Vagina (tissue), 2 donors: ENCODE measurements around the gene SIPA1.

ENCODE experiments used
- POLR2A ChIP-seq, 2 donors: fragments of 450-650 bp; IDR thresholded peaks; one replicate each; pipeline ENCODE4 v1.6.1; 2017; ENCODE audit warnings: antibody characterized with exemption in 2 of 2, mild to moderate bottlenecking in 2 of 2, moderate library complexity in 2 of 2
- POLR2AphosphoS5 ChIP-seq, 2 donors: sonication (generic); formaldehyde crosslinking; IDR thresholded peaks; one replicate each; pipeline ENCODE4 v1.9.0; 2017; ENCODE audit warnings: antibody characterized with exemption in 2 of 2, mild to moderate bottlenecking in 2 of 2, low read depth in 1 of 2; ENCODE audit not compliant: insufficient read depth in 1 of 2
- TF ChIP-seq, protein P1 (sequence below), 3 experiments: fragments of 450-650 bp in 2 of 3; fragments of 200-600 bp in 1 of 3; sonication (generic) in 1 of 3; IDR thresholded peaks; one replicate each; pipeline ENCODE4 v1.5.1; 2017 to 2019; ENCODE audit warnings: antibody characterized with exemption in 3 of 3, mild to moderate bottlenecking in 2 of 3, moderate library complexity in 2 of 3

DNA sequence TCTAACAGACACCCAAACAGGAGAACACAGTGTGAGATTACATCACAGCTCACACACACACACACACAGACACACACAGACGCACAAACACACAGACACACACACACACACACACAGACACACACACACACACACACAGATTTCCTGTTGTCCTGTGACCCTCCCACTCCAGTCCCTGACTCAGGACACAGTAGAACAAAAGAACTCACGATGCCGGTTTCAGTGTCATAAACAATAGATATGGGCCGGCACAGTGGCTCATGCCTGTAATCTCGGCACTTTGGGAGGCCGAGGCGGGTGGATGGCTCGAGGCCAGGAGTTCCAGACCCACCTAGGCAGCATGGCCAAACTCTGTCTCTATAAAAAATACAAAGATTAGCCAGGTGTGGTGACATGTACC lies 60.3 kb downstream of the SIPA1 start:
- TF ChIP-seq, protein P1, sequence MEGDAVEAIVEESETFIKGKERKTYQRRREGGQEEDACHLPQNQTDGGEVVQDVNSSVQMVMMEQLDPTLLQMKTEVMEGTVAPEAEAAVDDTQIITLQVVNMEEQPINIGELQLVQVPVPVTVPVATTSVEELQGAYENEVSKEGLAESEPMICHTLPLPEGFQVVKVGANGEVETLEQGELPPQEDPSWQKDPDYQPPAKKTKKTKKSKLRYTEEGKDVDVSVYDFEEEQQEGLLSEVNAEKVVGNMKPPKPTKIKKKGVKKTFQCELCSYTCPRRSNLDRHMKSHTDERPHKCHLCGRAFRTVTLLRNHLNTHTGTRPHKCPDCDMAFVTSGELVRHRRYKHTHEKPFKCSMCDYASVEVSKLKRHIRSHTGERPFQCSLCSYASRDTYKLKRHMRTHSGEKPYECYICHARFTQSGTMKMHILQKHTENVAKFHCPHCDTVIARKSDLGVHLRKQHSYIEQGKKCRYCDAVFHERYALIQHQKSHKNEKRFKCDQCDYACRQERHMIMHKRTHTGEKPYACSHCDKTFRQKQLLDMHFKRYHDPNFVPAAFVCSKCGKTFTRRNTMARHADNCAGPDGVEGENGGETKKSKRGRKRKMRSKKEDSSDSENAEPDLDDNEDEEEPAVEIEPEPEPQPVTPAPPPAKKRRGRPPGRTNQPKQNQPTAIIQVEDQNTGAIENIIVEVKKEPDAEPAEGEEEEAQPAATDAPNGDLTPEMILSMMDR (IDR thresholded peaks at IDR 0.05), result no peak
- TF ChIP-seq POLR2A (IDR thresholded peaks at IDR 0.05), result no peak
- no peak for TF ChIP-seq POLR2AphosphoS5 (IDR thresholded peaks at IDR 0.05; ENCODE audit: insufficient read depth in 1 of 2, low read depth in 1 of 2)
